OCI-M2 (cell line): ENCODE measurements around the gene HIVEP3.

Experiments used
- DNase-seq: peaks from one replicate; lab custom pipeline; 2025; ENCODE audit not compliant: unreplicated experiment; lab: John Stamatoyannopoulos, UW

HIVEP3 gene

DNA sequence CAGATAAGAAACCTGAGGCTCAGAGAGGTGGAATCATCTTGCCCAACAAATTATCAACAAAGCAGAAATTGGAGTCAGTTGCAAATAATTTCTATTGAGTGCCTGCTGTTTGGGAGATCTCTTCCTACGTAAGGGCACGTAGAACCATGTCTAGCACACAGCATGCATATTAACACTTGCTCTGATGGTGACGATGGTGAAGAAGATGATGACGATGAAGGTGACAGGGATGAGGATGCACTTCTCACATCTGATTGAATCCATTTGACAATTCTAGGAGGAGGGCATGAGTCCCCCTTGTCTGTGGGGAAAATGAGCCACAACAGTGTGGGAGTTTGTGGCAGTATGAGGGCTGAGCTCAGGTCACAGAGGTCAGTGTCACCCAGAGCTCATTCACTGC lies 183.6 kb downstream of the HIVEP3 start:
- no peak for DNase-seq

- DNase-seq: no peak
These were observed 184.3 kb downstream of the HIVEP3 start for GRCh38 chr1:41734201-41734970.

GRCh38 chr1:41733725-41734124 lies 185.0 kb downstream of the HIVEP3 start:
- DNase-seq: no peak

- no peak for DNase-seq
These were observed 185.7 kb downstream of the HIVEP3 start for GRCh38 chr1:41733021-41733420.

GRCh38 chr1:41731516-41732030 lies 187.1 kb downstream of the HIVEP3 start:
- DNase-seq: no peak

- no peak for DNase-seq
These were observed 187.9 kb downstream of the HIVEP3 start for GRCh38 chr1:41730806-41731205.

- no peak for DNase-seq
These were observed 190.1 kb downstream of the HIVEP3 start for GRCh38 chr1:41728403-41729202.

DNA sequence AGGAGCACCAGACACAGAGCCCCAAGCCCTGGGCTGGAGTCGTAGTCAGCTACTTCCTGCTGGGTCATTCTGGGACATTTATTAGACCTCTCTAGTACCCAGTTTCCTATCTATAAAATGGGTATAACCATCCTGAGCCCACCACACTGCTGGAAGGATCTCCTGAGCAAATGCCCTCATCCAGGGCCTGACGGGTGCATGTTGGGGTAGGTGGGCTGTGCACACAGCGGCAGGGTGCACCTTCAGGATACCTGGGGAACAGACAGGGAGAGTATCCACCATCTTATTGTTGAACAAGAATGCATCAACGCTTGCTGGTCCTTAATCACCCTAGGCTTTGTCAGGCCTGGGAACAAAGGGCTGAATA lies 191.0 kb downstream of the HIVEP3 start:
- DNase-seq: no peak

DNA sequence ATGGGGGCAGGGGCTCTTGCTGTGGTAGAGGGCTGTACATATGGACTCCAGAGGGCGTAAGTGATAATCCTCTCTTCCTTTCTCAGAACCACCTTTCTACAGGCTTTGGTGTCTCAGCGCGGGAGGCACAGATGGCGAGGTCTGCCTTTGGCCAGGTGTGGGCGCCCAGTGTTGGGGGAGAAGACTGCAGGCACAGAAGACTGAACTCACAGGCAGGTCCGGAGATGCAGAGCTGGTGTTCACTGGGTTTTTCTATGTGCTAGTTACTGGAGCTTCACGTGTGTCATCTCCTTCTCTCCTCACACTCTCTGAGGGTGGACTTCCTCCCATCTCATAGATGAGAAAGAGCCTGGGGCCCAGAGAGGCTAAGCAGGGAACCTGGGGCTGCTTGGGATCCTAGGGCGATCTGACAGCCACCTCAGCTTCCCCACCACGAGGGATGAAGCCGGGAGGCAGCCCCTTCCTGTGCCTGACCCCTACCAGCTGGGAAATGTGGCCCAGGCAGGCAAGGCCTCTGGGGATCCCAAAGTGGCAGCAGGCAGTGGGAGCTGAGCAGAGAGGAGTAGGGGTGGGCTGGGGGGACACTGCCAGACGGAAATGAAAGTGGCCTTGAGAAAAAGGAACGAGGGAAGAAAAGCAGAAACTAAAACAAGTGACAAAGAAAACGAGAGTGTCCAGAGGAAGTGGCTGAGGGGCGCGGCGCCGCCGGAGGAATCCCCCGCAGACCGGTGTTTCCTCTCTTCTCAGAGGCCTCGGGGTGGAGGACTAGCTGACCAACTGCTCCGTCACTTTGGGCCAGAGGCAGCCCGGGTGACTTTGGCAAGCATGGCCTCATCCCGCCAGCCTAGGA lies 191.6 kb downstream of the HIVEP3 start:
- DNase-seq: no peak

DNA sequence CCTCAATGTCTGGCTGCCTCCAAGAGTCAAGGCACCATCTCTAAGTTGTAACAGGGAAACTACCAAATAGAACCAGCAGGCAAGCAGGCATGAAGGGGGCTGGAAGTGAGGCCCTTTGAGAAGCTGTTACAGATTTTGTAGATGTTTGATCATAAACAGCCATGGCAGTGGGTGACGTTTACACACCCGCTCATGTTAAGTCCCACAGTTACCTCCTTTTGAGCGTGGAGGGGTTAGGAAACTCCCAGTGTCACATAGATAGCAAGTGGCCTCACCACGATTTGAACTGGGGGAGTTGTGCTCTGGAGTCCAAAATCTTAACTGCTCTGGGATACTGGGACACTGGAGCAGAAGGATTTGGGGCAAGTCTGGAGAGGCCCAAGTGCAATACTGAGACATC lies 192.4 kb downstream of the HIVEP3 start:
- no peak for DNase-seq

DNA sequence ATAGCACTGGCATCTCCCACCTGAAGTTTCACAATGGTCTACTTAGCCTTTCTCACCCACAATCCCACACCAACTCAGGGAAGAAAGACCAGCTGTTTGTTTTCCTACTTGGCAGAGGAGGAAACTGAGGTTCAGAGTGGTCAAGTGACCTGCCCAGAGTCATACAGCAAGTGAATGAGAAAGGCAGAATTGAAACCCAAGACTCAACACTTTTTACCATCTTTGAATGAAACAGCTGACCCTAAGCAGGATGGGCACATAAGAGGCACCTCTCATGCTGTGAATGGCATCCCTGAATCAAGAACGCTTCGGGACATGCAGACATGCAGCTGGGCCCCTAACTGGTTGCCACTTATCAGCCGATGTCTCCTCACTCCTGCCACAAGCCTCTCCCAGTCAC lies 193.8 kb downstream of the HIVEP3 start:
- DNase-seq: no peak

DNA sequence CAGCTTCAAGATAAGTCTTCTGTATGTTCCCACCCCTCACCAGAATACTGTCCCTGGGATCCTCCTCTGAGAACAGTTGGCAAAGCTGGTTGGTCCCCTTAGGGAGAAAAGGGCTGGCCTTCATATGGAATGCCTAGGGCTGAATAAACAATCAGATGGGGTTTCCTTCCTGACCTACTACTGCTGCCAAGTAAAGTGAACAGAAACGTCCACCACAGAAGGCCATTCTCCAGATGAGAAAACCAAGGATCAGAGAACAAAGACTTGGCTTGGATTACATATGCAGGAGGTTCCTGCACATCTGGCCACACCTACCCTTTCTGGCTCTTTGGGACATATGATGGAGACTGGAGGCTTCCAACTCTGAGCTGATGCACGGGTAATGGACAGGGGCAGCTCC lies 194.5 kb downstream of the HIVEP3 start:
- DNase-seq: no peak

- no peak for DNase-seq
These were observed 194.9 kb downstream of the HIVEP3 start for GRCh38 chr1:41723786-41724185.

DNA sequence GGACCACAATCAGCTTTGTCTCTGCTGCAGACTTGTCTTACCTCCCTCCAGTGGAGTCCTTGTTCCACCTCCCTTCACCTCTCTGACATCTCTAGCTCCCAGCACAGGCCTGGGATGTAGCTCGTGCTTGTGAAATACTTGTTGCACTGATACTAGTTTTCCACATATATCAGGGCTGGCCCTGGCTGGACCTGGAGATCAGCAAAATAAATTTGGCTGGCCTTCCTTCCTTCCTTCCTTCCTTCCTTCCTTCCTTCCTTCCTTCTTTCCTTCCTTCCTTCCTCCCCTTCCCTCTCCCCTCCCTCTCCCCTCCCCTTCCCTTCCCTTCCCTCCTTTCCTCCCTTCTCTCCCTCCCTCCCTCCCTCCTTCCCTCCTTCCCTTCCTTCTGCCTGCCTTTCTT lies 196.5 kb downstream of the HIVEP3 start:
- no peak for DNase-seq

GRCh38 chr1:41720861-41721410 lies 197.8 kb downstream of the HIVEP3 start:
- DNase-seq: no peak

- DNase-seq: no peak
These were observed 199.1 kb downstream of the HIVEP3 start for GRCh38 chr1:41719590-41719989.

- no peak for DNase-seq
These were observed 199.6 kb downstream of the HIVEP3 start for GRCh38 chr1:41719128-41719527.

- no peak for DNase-seq
These were observed 200.2 kb downstream of the HIVEP3 start for GRCh38 chr1:41718497-41718896.

GRCh38 chr1:41716188-41717130 lies 202.3 kb downstream of the HIVEP3 start:
- no peak for DNase-seq
